Erythroblast (primary cell): ENCODE results near the gene SH3YL1.

ENCODE experiments used
- GATA1 ChIP-seq: IDR thresholded peaks from 2 replicates; pipeline ENCODE4 v1.6.1; 2011; ENCODE audit warnings: low read depth, mild to moderate bottlenecking, control low read depth, low read length, moderate library complexity
- POLR2A ChIP-seq: IDR thresholded peaks from 2 replicates; pipeline ENCODE4 v1.6.1; 2011; ENCODE audit warnings: mild to moderate bottlenecking, low read length

GRCh38 chr2:290090-290722 is 26.4 kb upstream of the SH3YL1 start:
- TF ChIP-seq GATA1, result no peak
- no peak for TF ChIP-seq POLR2A
